Measurements from ENCODE around the gene SRSF2.

DNA sequence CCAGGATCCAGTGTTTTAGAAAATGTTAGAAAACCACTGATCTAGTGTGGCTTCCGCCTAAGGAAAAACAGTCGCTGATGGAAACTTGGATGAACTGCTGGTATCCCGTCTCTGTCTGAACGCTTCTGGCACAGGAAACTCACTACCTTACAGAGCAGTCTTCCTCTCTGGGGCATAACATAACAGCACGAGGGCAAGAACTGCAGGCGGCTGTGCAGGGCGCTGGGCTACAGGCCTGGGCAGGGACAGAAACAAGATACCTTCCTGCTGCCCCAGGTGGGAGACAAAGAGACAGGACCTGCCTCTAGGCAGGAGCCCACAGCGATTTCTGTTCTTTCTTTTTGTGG lies 36.9 kb downstream of the SRSF2 start:
- TF ChIP-seq EP300 (IDR thresholded peaks at IDR 0.05) (no peak), POLR2AphosphoS5 (IDR thresholded peaks at IDR 0.05) (no peak)
